Ovary (tissue), 3 donors: Measurements from ENCODE around the gene HSPA12B.

Source experiments
- POLR2A ChIP-seq: fragments of 450-650 bp; IDR thresholded peaks from one replicate; pipeline ENCODE4 v1.6.1; 2017; ENCODE audit warnings: antibody characterized with exemption, mild to moderate bottlenecking, moderate library complexity
- TF ChIP-seq, protein P1 (sequence below), 3 donors: fragments of 450-650 bp in 2 of 3; fragments of 200-600 bp in 1 of 3; IDR thresholded peaks; one replicate each; pipeline versions ENCODE4 v1.5.1 to v1.8.0; 2016 to 2022; ENCODE audit warnings: antibody characterized with exemption in 3 of 3, mild to moderate bottlenecking in 1 of 3
- donor health status: DM: no; HTN: no; CAD: no.

DNA sequence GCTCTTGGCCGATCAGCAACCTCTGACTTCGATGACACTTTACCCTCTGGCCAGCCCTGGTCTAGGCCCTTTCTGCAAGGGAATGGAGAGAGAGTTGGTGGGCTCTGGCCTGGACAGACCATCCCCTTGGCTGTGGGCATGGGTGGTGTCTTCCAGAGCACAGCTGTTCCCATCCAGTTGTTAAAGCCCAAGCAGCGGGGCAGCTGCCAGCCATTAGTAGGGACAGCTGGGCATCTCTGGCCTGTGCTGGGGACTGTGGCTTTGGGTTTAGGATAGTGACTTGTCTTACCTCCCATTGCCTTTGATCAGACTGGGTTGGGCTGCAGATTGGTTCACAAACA, 66.4 kb downstream of the HSPA12B start:
- TF ChIP-seq, protein P1, sequence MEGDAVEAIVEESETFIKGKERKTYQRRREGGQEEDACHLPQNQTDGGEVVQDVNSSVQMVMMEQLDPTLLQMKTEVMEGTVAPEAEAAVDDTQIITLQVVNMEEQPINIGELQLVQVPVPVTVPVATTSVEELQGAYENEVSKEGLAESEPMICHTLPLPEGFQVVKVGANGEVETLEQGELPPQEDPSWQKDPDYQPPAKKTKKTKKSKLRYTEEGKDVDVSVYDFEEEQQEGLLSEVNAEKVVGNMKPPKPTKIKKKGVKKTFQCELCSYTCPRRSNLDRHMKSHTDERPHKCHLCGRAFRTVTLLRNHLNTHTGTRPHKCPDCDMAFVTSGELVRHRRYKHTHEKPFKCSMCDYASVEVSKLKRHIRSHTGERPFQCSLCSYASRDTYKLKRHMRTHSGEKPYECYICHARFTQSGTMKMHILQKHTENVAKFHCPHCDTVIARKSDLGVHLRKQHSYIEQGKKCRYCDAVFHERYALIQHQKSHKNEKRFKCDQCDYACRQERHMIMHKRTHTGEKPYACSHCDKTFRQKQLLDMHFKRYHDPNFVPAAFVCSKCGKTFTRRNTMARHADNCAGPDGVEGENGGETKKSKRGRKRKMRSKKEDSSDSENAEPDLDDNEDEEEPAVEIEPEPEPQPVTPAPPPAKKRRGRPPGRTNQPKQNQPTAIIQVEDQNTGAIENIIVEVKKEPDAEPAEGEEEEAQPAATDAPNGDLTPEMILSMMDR (IDR thresholded peaks at IDR 0.05): no peak
- TF ChIP-seq POLR2A: no peak
